GM12878 (cell line): ENCODE measurements around the gene KRTAP10-11. TPM values are rescaled to one million over a fixed set of nuclear protein-coding genes. Genes with fewer than 3 reads are reported as not detected.

Experiments used
- ATAC-seq: fragments of 200-7000 bp; cut with Tn5 transposase; 3 replicates; pipeline ENCODE4 v1.9.1; 2020; ENCODE audit warnings: mild to moderate bottlenecking, moderate library complexity
- BruUV-seq: library from RNA; stranded (reverse); fragments of 400-500 nt; replicated peaks from 2 replicates; lab custom pipeline; 2021; lab: Mats Ljungman, UMichigan
- CTCF ChIA-PET: fragments of 300-600 bp; sonication (Branson Sonifier 250); formaldehyde crosslinking; extraction: SDS; loops from one replicate; lab custom pipeline; 2021; ENCODE audit warnings: inconsistent platforms; lab: Yijun Ruan, JAX
- POLR2A ChIA-PET: fragments of 350-600 bp; formaldehyde crosslinking; extraction: SDS; loops from one replicate; lab custom pipeline; 2021; ENCODE audit warnings: inconsistent platforms; lab: Charles Lee
- RAD21 ChIA-PET: fragments of 300-600 bp; sonication (Branson Sonifier 250); formaldehyde crosslinking; loops from one replicate; lab custom pipeline; 2023; ENCODE audit warnings: antibody characterized with exemption; ENCODE audit not compliant: unreplicated experiment; lab: Charles Lee
- SMC1A ChIA-PET: fragments of 300-600 bp; sonication (Branson Sonifier 250); formaldehyde crosslinking; loops from one replicate; lab custom pipeline; 2023; ENCODE audit not compliant: unreplicated experiment, uncharacterized antibody; lab: Charles Lee
- DNase-seq: peaks from one replicate; pipeline ENCODE4 v3.0.0-alpha.2; 2011; ENCODE audit warnings: low read depth, low spot score
- FAIRE-seq: peaks from 3 replicates; lab custom pipeline; 2011; peaks lifted over from hg19 to GRCh38; lab: Jason Lieb, UNC
- H2AFZ ChIP-seq: 2 replicates; pipeline ENCODE4 v1.6.0; 2011; ENCODE audit warnings: low read depth, low read length, control low read depth; ENCODE audit not compliant: control insufficient read depth
- H3K27ac ChIP-seq: 2 replicates; pipeline ENCODE4 v1.5.1; 2011; ENCODE audit warnings: control low read depth; ENCODE audit not compliant: control insufficient read depth, insufficient read depth
- H3K27me3 ChIP-seq, 2 experiments: replicated peaks in 1 of 2; 2 replicates each; pipeline versions ENCODE4 v1.6.0 to v1.6.1; 2011; ENCODE audit warnings: low read length in 1 of 2; ENCODE audit not compliant: control insufficient read depth in 2 of 2, insufficient read depth in 2 of 2
- H3K36me3 ChIP-seq, 2 experiments: 2 replicates each; pipeline ENCODE4 v1.5.1; 2011; ENCODE audit warnings: low read length in 1 of 2; ENCODE audit not compliant: control insufficient read depth in 2 of 2, insufficient read depth in 2 of 2
- H3K4me1 ChIP-seq: 2 replicates; pipeline ENCODE4 v1.6.1; 2011; ENCODE audit warnings: mild to moderate bottlenecking, low read length, moderate library complexity, mixed read lengths; ENCODE audit not compliant: control insufficient read depth, insufficient read depth
- H3K4me2 ChIP-seq: 2 replicates; pipeline ENCODE4 v1.6.0; 2011; ENCODE audit warnings: control low read depth; ENCODE audit not compliant: control insufficient read depth, insufficient read depth
- H3K4me3 ChIP-seq: fragments of 200-600 bp; sonication (generic); 2 replicates; pipeline ENCODE4 v1.5.1; 2016
- H3K79me2 ChIP-seq: 2 replicates; pipeline ENCODE4 v1.6.0; 2011; ENCODE audit warnings: low read length; ENCODE audit not compliant: control insufficient read depth, insufficient read depth
- H3K9ac ChIP-seq: 2 replicates; pipeline ENCODE4 v1.8.0; 2011; ENCODE audit warnings: low read length, control low read depth, mixed read lengths; ENCODE audit not compliant: control insufficient read depth, insufficient read depth
- H3K9me3 ChIP-seq: replicated peaks from 3 replicates; pipeline ENCODE4 v1.5.1; 2011; ENCODE audit warnings: mild to moderate bottlenecking, low read length; ENCODE audit not compliant: control insufficient read depth, insufficient read depth
- H4K20me1 ChIP-seq: 2 replicates; pipeline ENCODE4 v1.6.0; 2011; ENCODE audit not compliant: control insufficient read depth, insufficient read depth
- BACH1 ChIP-seq: fragments of 450-650 bp; IDR thresholded peaks from 2 replicates; pipeline ENCODE4 v1.6.1; 2017; ENCODE audit warnings: mild to moderate bottlenecking, borderline replicate concordance
- DPF2 ChIP-seq: fragments of 450-650 bp; IDR thresholded peaks from 2 replicates; pipeline ENCODE4 v1.6.1; 2017; ENCODE audit warnings: mild to moderate bottlenecking
- E2F8 ChIP-seq: fragments of 450-650 bp; IDR thresholded peaks from 2 replicates; pipeline ENCODE4 v1.6.1; 2018; ENCODE audit warnings: mild to moderate bottlenecking, low read depth, moderate library complexity; ENCODE audit not compliant: partially characterized antibody
- NRF1 ChIP-seq: conservative IDR thresholded peaks from 2 replicates; pipeline ENCODE4 v1.6.1; 2011; ENCODE audit warnings: mild to moderate bottlenecking, low read depth, low read length, improper control_type of control experiment
- PRDM15 ChIP-seq: fragments of 450-650 bp; formaldehyde crosslinking; IDR thresholded peaks from 2 replicates; pipeline ENCODE4 v1.4.0; 2020; ENCODE audit warnings: mild to moderate bottlenecking, moderate library complexity
- ZBED1 ChIP-seq: IDR thresholded peaks from 2 replicates; pipeline ENCODE4 v1.6.1; 2016; ENCODE audit warnings: borderline replicate concordance
- ZBTB40 ChIP-seq: fragments of 450-650 bp; IDR thresholded peaks from 2 replicates; pipeline ENCODE4 v1.6.1; 2016; ENCODE audit warnings: mild to moderate bottlenecking, moderate library complexity, borderline replicate concordance
- ZNF207 ChIP-seq: fragments of 450-650 bp; IDR thresholded peaks from 2 replicates; pipeline ENCODE4 v1.6.1; 2014; ENCODE audit warnings: antibody characterized with exemption, mild to moderate bottlenecking, borderline replicate concordance
- ZNF24 ChIP-seq: fragments of 450-650 bp; IDR thresholded peaks from 2 replicates; pipeline ENCODE4 v1.6.1; 2017; ENCODE audit warnings: antibody characterized with exemption, mild to moderate bottlenecking
- WGBS: methylation state at CpG from one replicate; pipeline ENCODE4 v1.1.6; 2016; ENCODE audit warnings: low lambda C conversion rate; ENCODE audit not compliant: insufficient replicate concordance, insufficient coverage; ENCODE audit errors: missing lambda C conversion rate; 5-methylcytosine and 5-hydroxymethylcytosine counted together
- in situ Hi-C: fragments of 300-500 bp; cut with MboI; formaldehyde crosslinking; loops from 9 replicates; pipeline ENCODE4 v1.14.3; 2018; ENCODE audit warnings: mixed read lengths
- intact Hi-C: fragments of 100-400 bp; cut with micrococcal nuclease; formaldehyde crosslinking; loops from one replicate; pipeline ENCODE4 v1.14.2; 2022; ENCODE audit not compliant: unreplicated experiment
- polyA plus RNA-seq, 11 experiments: library from polyadenylated mRNA; depleted of rRNA in 4 of 11; unstranded in 6 of 11; stranded (reverse) in 5 of 11; fragments of >200 nt; fragmentation: Nextera tagmentation in 4 of 11; fragmentation: Illumina TruSeq in 1 of 11; extraction: Ambion mirVana in 4 of 11; extraction: Trizol in 1 of 11; gene quantifications; 1 replicate in 1 of 11; 2 replicates in 10 of 11; pipeline versions ENCODE4 v1.2.1 to v1.2.3, GENCODE V29; 2011 to 2016; ENCODE audit warnings: inconsistent platforms in 2 of 11, missing spikeins in 2 of 11, low read depth in 1 of 11
- total RNA-seq, 4 experiments: library from RNA; depleted of rRNA in 3 of 4; stranded (reverse); fragments of >200 nt in 3 of 4; fragmentation: Illumina TruSeq in 1 of 4; extraction: Trizol in 1 of 4; gene quantifications; 2 replicates each; pipeline versions ENCODE4 v1.2.1 to v1.2.3, GENCODE V29; 2013 to 2021

The KRTAP10-11 gene
- total and polyA plus RNA-seq, 10 of the 15 experiments (the other 5 are each of a cell fraction or from before 2014, with no cell fraction given) = not detected

GRCh38 chr21:44602463-44602850 lies 43.8 kb upstream of the KRTAP10-11 start (continued):
- TF ChIP-seq PRDM15 (CRISPR knock-in tag) (no peak), NRF1 (no peak), BACH1 (no peak)

GRCh38 chr21:44603109-44603875 lies 42.9 kb upstream of the KRTAP10-11 start:
- no peak for FAIRE-seq
- TF ChIP-seq ZBED1 (no peak), ZNF207 (no peak), ZNF24 (no peak), ZBTB40 (no peak), DPF2 (no peak), E2F8 (no peak)

More at GRCh38 chr21:44603109-44603875, 42.9 kb upstream of the KRTAP10-11 start:
- no TSS peak for BruUV-seq
- no peak overlapping the region for H3K4me3 ChIP-seq
- no peaks in the 10 kb centered on the region for H3K36me3 ChIP-seq
- H2AFZ ChIP-seq = no peak overlapping the region
- H3K27me3 ChIP-seq = no peaks in the 10 kb centered on the region
- H3K4me1 ChIP-seq = no peaks in the 10 kb centered on the region
- intact Hi-C loops = no loop called here
- H3K79me2 ChIP-seq = no peaks in the 10 kb centered on the region
- 12% methylated on average over 17 of the region's 17 CpGs for WGBS
- no peaks in the 10 kb centered on the region for H4K20me1 ChIP-seq
- ChIA-PET RAD21 (no interaction called here), CTCF (no interaction called here), POLR2A (no interaction called here), SMC1A (no interaction called here)
- no peak overlapping the region for H3K27ac ChIP-seq
- no peak overlapping the region for H3K4me2 ChIP-seq
- DNase-seq (no peak), ATAC-seq (no peak)
- in situ Hi-C loops = no loop called here
- no peak overlapping the region for H3K9ac ChIP-seq
- H3K9me3 ChIP-seq = no peaks in the 10 kb centered on the region; the same call in 2 of the 3 replicates
